Ecto neural progenitor cell (in vitro differentiated cells): ENCODE results near the gene NFAM1.

Experiments
- DNase-seq: peaks from one replicate; pipeline ENCODE4 v3.0.0-alpha.2; 2018; ENCODE audit warnings: low spot score

NFAM1 gene

DNA sequence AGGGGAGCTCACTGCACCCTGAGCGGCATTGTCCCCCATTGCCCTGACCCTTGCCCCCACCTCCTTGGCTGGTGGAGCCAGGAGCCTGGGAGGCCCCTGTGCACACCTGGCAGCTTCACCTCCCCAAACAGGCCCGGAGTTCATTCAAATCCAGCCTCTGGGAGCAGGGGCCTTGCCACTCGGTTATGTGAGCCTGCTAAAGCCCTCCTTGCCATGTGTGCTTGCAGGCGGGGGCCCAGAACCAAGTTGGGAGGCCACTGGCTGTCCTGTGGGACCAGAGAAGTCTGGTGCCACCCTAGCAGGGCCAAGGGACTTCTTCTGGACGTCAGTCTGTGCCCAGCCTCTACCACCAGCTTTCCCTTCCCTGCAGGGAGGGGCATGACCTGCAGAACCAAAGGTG lies 48.9 kb downstream of the NFAM1 start:
- DNase-seq, result no peak

DNA sequence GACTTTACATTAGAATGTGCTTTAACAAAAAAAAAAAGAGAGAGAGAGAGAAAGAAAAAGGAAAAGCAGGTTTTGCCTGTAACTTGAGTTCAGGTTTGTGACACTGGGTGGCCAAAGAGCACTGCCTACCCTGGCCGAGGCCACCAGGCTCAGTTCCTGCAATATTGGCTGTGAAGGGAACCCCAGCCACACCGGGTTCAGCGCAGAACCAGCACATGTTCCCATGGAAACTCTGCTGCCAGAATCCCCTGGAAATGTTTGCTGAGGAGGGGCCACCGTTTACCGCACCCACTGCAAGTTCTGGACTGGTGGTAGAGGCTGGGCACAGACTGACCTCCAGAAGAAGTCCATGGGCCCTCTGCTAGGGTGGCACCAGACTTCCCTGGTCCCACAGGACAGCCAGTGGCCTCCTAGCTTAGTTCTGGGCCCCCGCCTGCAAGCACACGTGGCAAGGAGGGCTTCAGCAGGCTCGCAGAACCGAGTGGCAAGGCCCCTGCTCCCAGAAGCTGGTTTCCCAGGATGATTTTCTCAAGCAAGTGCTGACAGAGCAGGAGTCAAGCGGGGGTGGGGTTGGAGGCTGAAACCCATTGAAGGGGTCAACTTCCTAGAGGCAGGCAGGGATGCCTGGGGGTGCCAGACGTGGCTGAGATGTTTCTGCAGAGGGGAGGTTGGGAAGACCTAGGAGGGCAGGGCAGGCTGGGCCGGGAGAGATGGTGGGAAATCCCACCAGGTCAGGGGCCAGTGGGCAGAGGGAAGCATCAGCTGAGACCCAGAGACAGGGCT lies 51.2 kb downstream of the NFAM1 start:
- DNase-seq, result no peak

- no peak for DNase-seq
Measured at GRCh38 chr22:42379966-42380537, 52.2 kb downstream of the NFAM1 start.

GRCh38 chr22:42376711-42377554 lies 55.3 kb downstream of the NFAM1 start:
- peak; percentile 82 for DNase-seq

DNA sequence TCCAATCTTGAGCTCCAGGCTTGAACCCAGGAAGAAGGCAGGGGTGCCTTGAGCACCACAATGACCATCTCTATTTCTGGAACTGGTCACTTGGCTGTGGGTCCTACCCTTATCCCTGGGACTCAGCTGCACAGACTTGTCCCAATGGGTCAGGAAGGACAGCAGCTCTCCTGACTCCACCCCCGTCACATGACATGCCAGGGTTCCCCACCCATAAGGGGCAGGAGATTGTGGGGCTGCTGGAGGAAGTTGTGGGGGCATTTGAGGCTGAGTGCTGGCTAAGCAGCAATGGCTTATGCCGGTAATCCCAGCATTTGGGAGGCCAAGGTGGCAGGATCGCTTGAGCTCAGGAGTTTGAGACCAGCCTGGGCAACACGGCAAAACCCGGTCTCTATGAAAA lies 56.2 kb downstream of the NFAM1 start:
- no peak for DNase-seq

- DNase-seq, result no peak
Measured at GRCh38 chr22:42372976-42373375, 59.2 kb downstream of the NFAM1 start.

DNA sequence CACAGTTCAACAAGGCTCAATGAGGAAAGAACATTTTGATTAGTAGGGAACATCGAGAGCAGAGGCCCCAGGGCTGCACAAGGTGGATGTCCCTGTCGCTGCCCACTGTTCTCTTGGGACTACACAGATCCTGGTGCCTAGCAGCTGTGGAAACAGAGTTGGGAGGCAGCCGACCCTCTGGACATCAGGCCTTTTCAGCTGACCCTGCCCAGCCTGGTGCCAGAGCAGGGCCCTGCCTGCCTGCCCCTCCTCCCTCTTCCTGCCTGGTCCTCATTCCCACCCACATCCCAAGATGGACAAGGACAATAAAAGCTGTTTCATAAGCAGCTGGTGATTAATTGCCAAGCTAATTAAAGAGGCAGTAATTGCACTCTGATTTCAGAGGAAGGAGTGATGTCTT lies 60.7 kb downstream of the NFAM1 start:
- no peak for DNase-seq

DNA sequence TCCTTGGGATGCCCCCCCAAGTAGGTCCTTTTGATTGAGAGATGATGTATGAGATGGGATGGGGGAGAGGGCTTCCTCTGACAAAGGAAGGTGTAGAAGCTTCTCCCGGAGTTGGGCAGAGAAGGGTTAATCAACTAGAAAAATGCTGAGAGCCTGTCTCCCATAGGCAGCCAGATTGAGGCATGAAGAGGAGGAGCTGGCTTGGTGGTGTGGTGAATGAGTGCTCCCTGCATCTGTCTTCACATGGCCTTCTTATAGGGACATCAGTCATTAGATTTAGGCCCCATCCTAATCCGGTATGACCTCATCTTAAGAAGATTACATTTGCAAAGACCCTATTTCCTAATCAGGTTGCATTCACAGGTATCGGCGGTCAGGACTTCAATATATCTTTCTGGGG lies 61.1 kb downstream of the NFAM1 start:
- no peak for DNase-seq

- DNase-seq, result peak; percentile 96
Measured at GRCh38 chr22:42369250-42370041, 62.8 kb downstream of the NFAM1 start.

- DNase-seq, result no peak
Measured at GRCh38 chr22:42368379-42369249, 63.6 kb downstream of the NFAM1 start.

DNA sequence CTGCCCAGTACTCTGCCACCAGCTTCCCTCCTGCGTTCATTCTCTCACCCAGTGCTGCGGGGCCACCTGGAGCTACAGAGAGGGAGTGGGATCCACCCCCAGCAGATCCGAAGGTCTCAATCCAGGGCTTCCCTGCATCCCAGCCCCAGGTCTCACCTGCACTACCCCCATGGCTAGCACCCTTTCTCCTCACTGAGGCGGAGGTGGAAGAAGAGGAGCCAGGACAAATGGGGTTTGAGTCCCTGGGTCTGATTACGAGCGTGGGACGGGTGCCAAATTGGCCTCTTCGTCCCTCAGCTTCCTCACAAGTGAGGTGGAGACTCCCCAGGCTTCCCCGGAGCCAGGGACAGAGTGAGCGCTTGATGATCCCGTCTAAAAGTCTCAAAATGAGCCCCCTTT lies 64.2 kb downstream of the NFAM1 start:
- no peak for DNase-seq

DNA sequence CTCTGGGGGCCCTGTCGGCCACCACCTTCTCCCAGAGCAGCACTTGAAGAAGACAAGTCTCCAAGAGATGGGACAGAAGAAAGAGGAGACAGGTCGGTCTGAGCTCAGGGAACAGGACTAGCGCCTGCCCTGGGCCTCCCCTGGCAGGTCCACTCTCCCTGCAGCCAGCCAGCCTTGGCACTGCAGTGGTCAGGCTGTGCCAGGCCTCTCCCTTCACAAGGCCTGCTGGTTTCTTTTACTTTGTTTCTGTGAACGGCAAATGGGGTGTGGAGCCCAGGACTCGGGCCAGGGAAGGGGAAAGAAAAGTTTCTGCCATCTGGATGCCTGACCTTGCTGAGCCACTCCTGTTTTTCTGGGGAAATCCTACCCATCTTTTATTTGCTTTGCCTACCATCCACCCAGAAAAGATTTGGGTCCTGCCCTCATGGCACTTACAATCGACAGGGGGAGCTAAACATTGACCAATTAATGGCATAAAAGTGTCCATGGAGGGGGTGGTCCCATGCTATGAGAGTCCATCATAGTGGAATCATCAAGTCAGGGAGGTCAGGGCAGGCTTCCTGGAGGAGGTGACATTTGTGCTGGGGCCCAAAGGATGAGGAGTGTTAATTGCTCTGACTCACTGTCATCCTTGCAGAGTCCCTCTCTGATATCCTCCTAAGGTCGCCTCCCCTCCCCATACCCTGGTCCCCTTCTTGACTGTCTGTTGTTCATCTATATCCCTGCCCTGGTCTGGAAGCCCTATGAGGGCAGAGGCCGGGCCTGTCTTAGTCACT lies 65.2 kb downstream of the NFAM1 start:
- DNase-seq, result no peak

GRCh38 chr22:42365942-42366695 lies 66.1 kb downstream of the NFAM1 start:
- DNase-seq, result no peak

DNA sequence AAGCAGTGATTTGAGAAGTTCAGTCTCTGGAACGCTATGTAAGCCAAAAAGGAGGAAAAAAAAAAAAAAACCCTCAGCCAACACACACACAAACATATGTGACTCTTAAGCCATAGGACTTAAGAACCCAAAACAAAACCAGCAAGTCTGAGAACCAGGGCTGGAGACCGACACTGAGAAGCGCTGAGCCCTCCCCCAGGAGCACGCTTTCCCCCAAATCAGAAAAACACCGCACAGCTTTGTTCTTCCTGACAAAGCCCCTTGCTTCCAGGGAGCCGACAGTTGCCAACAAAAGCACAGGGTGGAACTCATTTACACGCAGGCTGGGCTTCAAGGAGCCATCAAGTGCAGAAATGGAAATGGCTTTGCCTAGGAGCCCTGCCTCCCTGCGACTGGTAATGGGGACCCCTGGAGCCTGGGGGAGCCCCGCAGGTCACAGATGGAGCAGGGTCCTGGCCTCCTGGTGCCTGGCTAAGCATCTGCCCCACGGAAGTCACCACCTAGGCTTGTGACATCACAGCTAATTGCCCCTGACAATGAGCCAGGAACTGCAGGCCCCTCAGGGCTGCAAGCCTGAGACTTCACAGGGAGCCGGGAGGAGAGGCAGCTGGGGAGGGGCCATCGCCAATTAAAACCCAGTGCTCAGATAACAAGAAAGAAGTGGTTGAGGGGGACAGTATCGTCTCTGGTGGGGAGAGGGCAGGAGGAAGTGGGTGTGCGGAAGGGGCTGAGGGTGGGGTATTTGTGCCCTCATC lies 66.9 kb downstream of the NFAM1 start:
- peak; percentile 74 for DNase-seq

GRCh38 chr22:42364604-42365110 lies 67.5 kb downstream of the NFAM1 start:
- no peak for DNase-seq

DNA sequence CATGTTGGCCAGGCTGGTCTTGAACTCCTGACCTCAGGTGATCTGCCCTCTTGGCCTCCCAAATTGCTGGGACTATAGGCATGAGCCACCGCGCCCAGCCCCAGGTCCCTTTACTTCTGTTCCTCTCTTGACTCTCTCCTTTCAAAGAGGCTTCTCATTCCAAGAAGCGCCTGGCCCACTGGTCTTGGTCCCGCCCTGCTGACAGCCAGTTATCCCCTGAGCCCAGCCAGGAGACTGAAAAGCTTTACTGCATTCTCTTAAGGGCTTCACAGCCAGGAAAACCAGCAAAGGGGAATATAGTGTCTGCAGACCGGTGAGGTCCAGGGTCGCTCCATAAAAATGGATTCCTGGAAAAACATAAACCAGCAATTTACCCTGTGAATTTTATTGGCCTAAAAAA lies 68.3 kb downstream of the NFAM1 start:
- DNase-seq, result no peak

DNA sequence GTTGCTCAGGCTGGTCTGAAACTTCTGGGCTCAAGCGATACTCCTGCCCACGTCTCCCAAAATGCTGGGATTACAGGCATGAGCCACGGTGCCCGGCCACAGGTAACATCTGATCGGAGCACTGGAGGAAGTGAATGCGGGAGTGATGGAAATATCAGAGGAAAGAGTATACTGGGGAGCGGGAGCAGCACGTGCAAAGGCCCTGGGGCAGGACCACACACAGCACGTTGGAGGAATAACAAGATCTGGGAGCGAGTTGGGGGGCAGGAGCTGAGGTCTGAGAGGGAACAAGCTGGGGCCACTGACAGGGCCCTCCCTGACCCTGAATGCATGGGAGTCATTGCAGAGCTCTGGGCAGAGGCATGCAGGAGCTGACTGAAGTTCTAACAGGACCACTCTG lies 70.7 kb downstream of the NFAM1 start:
- no peak for DNase-seq

- DNase-seq, result no peak
Measured at GRCh38 chr22:42360348-42360747, 71.9 kb downstream of the NFAM1 start.
